HCT116 (cell line): ENCODE measurements around the gene ATP11B. TPM values are rescaled to one million over a fixed set of nuclear protein-coding genes. Genes with fewer than 3 reads are reported as not detected.

Source experiments
- ATAC-seq: fragments of 200-7000 bp; cut with Tn5 transposase; 2 replicates; pipeline ENCODE4 v1.9.1; 2020; ENCODE audit warnings: mild to moderate bottlenecking, moderate library complexity
- BruUV-seq: library from RNA; stranded (reverse); fragments of 400-500 nt; replicated peaks from 2 replicates; lab custom pipeline; 2021; lab: Mats Ljungman, UMichigan
- CTCF ChIA-PET: fragments of 300-600 bp; sonication (Branson Sonifier 250); formaldehyde crosslinking; loops from one replicate; lab custom pipeline; 2021; ENCODE audit warnings: antibody characterized with exemption; lab: Charles Lee
- POLR2A ChIA-PET: fragments of 300-600, 350-600 bp; sonication (Branson Sonifier 250); formaldehyde crosslinking; loops from one replicate; lab custom pipeline; 2021; ENCODE audit warnings: antibody characterized with exemption; lab: Charles Lee
- RAD21 ChIA-PET, 2 experiments: fragments of 300-600 bp; sonication (Branson Sonifier 250); formaldehyde crosslinking; loops; one replicate each; lab custom pipeline; 2023; ENCODE audit warnings: low total read pairs in 2 of 2; ENCODE audit not compliant: uncharacterized antibody in 2 of 2, unreplicated experiment in 2 of 2, low non-redundant PET in 1 of 2; lab: Charles Lee
- DNase-seq: peaks from one replicate; pipeline ENCODE4 v3.0.0-alpha.2; 2010; ENCODE audit warnings: low read depth, low spot score
- H2AFZ ChIP-seq: fragments of 200-600 bp; shearing (Covaris generic), sonication (generic); 2 replicates; pipeline ENCODE4 v1.6.1; 2017; ENCODE audit warnings: low read depth, mixed run types, mixed read lengths, antibody characterized with exemption, low read length; ENCODE audit not compliant: poor library complexity, severe bottlenecking
- H3K27ac ChIP-seq: 2 replicates; pipeline ENCODE4 v1.5.1; 2012; ENCODE audit warnings: low read depth, low read length
- H3K27me3 ChIP-seq: fragments of 200-600 bp; sonication (generic); 2 replicates; pipeline ENCODE4 v1.6.1; 2016; ENCODE audit warnings: mixed run types, low read length, mixed read lengths; ENCODE audit not compliant: insufficient read depth
- H3K36me3 ChIP-seq, 2 experiments: fragments of 200-500 bp in 1 of 2; fragments of 200-600 bp in 1 of 2; sonication (Bioruptor generic) in 1 of 2; sonication (generic) in 1 of 2; 2 replicates each; pipeline versions ENCODE4 v1.5.1 to v1.6.1; 2014 to 2016; ENCODE audit warnings: low read length in 2 of 2, inconsistent platforms in 1 of 2, mixed read lengths in 1 of 2, mixed run types in 1 of 2; ENCODE audit not compliant: insufficient read depth in 2 of 2, control insufficient read depth in 1 of 2
- H3K4me1 ChIP-seq, 2 experiments: fragments of 200-600 bp in 1 of 2; sonication (generic) in 1 of 2; 2 replicates each; pipeline versions ENCODE4 v1.5.1 to v1.6.1; 2012 to 2017; ENCODE audit warnings: low read length in 2 of 2, inconsistent platforms in 1 of 2, mild to moderate bottlenecking in 1 of 2, mixed read lengths in 1 of 2, mixed run types in 1 of 2, moderate library complexity in 1 of 2; ENCODE audit not compliant: insufficient read depth in 2 of 2, control insufficient read depth in 1 of 2
- H3K4me2 ChIP-seq: fragments of 200-600 bp; sonication (generic); 2 replicates; pipeline ENCODE4 v1.6.1; 2017; ENCODE audit warnings: mixed run types, low read length, mixed read lengths
- H3K4me3 ChIP-seq, 2 experiments: fragments of 200-600 bp in 1 of 2; sonication (generic) in 1 of 2; replicated peaks in 1 of 2; 2 replicates each; pipeline ENCODE4 v1.5.1; 2011 to 2016; ENCODE audit warnings: low read length in 2 of 2, control low read depth in 1 of 2, low read depth in 1 of 2, mild to moderate bottlenecking in 1 of 2, mixed read lengths in 1 of 2, mixed run types in 1 of 2
- H3K79me2 ChIP-seq: fragments of 200-600 bp; sonication (generic); 2 replicates; pipeline ENCODE4 v1.6.1; 2017; ENCODE audit warnings: mild to moderate bottlenecking, mixed run types, low read length, moderate library complexity, mixed read lengths; ENCODE audit not compliant: insufficient read depth
- H3K9ac ChIP-seq: fragments of 200-600 bp; sonication (generic); 2 replicates; pipeline ENCODE4 v1.6.1; 2016; ENCODE audit warnings: low read length, mixed read lengths
- H3K9me2 ChIP-seq: fragments of 200-600 bp; sonication (generic), shearing (Covaris generic); 2 replicates; pipeline ENCODE4 v1.6.1; 2017; ENCODE audit warnings: mixed run types, mild to moderate bottlenecking, moderate library complexity; ENCODE audit not compliant: insufficient read depth
- H3K9me3 ChIP-seq, 2 experiments: fragments of 200-500 bp in 1 of 2; fragments of 200-600 bp in 1 of 2; sonication (Bioruptor generic) in 1 of 2; sonication (generic) in 1 of 2; 2 replicates each; pipeline ENCODE4 v1.6.1; 2014 to 2017; ENCODE audit warnings: low read length in 2 of 2, mixed read lengths in 2 of 2, inconsistent platforms in 1 of 2, low read depth in 1 of 2, mild to moderate bottlenecking in 1 of 2, mixed run types in 1 of 2, moderate library complexity in 1 of 2; ENCODE audit not compliant: control insufficient read depth in 1 of 2, insufficient read depth in 1 of 2
- H4K20me1 ChIP-seq: fragments of 200-600 bp; sonication (generic), shearing (Covaris generic); 2 replicates; pipeline ENCODE4 v1.6.1; 2017; ENCODE audit warnings: mixed run types, mild to moderate bottlenecking, moderate library complexity; ENCODE audit not compliant: insufficient read depth
- EGR1 ChIP-seq: IDR thresholded peaks from 2 replicates; pipeline ENCODE4 v1.6.1; 2012; ENCODE audit warnings: low read depth
- ELF1 ChIP-seq: IDR thresholded peaks from 2 replicates; pipeline ENCODE4 v1.6.1; 2012; ENCODE audit warnings: low read depth, borderline replicate concordance
- EZH2phosphoT487 ChIP-seq: fragments of 200-600 bp; IDR thresholded peaks from 2 replicates; pipeline ENCODE4 v1.6.1; 2018; ENCODE audit warnings: antibody characterized with exemption, borderline replicate concordance
- FOSL1 ChIP-seq: IDR thresholded peaks from 2 replicates; pipeline ENCODE4 v1.6.1; 2012; ENCODE audit warnings: low read depth
- POLR2A ChIP-seq: IDR thresholded peaks from 2 replicates; pipeline ENCODE4 v1.7.0; 2011; ENCODE audit warnings: borderline replicate concordance; ENCODE audit not compliant: insufficient read depth, insufficient read length; ENCODE audit errors: extremely low read depth
- POLR2AphosphoS5 ChIP-seq: IDR thresholded peaks from 2 replicates; pipeline ENCODE4 v1.6.1; 2011; ENCODE audit warnings: mild to moderate bottlenecking, low read depth, low read length, moderate library complexity
- RAD21 ChIP-seq: IDR thresholded peaks from 2 replicates; pipeline ENCODE4 v1.6.1; 2012; ENCODE audit warnings: low read depth, mild to moderate bottlenecking
- SP1 ChIP-seq: IDR thresholded peaks from 2 replicates; pipeline ENCODE4 v1.6.1; 2012; ENCODE audit warnings: low read depth
- SRF ChIP-seq: IDR thresholded peaks from 2 replicates; pipeline ENCODE4 v1.6.1; 2012; ENCODE audit warnings: low read depth
- YY1 ChIP-seq: IDR thresholded peaks from 2 replicates; pipeline ENCODE4 v1.6.1; 2011; ENCODE audit warnings: low read length, low read depth, moderate library complexity, mild to moderate bottlenecking; ENCODE audit not compliant: insufficient replicate concordance; ENCODE audit errors: extremely low read depth
- ZNF274 ChIP-seq: fragments of 200-500 bp; sonication (Bioruptor generic); IDR thresholded peaks from 2 replicates; pipeline ENCODE4 v1.6.1; 2014; ENCODE audit warnings: mild to moderate bottlenecking, low read depth, low read length, inconsistent platforms
- intact Hi-C: fragments of 100-400 bp; cut with micrococcal nuclease; formaldehyde crosslinking; loops from 2 replicates; pipeline ENCODE4 v1.10.0; 2022
- total RNA-seq: library from RNA; stranded (reverse); gene quantifications from one replicate; pipeline ENCODE4 v1.2.1, GENCODE V29; 2021; ENCODE audit not compliant: unreplicated experiment
- TF ChIP-seq, protein P1 (sequence below): IDR thresholded peaks from 2 replicates; pipeline ENCODE4 v1.6.1; 2012; ENCODE audit warnings: low read depth
- TF ChIP-seq, protein P2 (sequence below), 3 experiments: fragments of 200-600 bp in 1 of 3; sonication (generic) in 1 of 3; IDR thresholded peaks in 2 of 3; conservative IDR thresholded peaks in 1 of 3; 2 replicates each; pipeline ENCODE4 v1.5.1; 2012 to 2017; ENCODE audit warnings: low read depth in 2 of 3, low read length in 2 of 3, antibody characterized with exemption in 1 of 3, borderline replicate concordance in 1 of 3, control low read depth in 1 of 3, mild to moderate bottlenecking in 1 of 3, mixed read lengths in 1 of 3, mixed run types in 1 of 3, moderate library complexity in 1 of 3; ENCODE audit not compliant: insufficient read depth in 1 of 3

The ATP11B gene
- total RNA-seq, 1 experiment from 2014 or later, result 53.0 TPM

DNA sequence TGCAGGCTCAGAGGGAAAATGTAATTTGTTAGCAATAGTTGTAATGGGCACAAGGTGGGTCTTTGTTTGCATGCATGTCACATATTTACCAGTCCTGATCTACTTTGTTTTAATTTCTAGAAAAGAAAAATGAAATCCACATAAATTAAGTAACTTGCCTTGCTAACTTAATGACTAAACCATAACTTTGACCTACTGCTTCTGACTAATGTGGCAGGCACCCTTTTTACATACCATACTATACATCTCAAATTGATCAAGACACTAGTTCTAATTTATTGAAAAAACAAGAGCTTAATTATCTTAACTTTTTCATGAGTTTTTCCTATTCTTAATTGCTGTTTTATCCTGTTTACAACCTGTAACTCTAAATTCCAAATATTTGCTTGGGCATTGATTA is 93.2 kb downstream of the ATP11B start:
- no peak overlapping the region for H2AFZ ChIP-seq
- BruUV-seq, result no TSS peak
- no peak for ATAC-seq
- H3K79me2 ChIP-seq, result no peaks in the 10 kb centered on the region
- H3K9ac ChIP-seq, result no peak overlapping the region
- ChIA-PET POLR2A (no interaction called here), CTCF (interaction anchor here (1.4 kb wide), 1 partner anchor 173 kb away, joined by 3 read pairs; no protein-coding TSS in a partner anchor), RAD21 (no interaction called here)
- no peak overlapping the region for H3K4me2 ChIP-seq
- no peaks in the 10 kb centered on the region for H3K36me3 ChIP-seq
- H3K27me3 ChIP-seq, result no peaks in the 10 kb centered on the region
- H3K4me1 ChIP-seq, result no peaks in the 10 kb centered on the region
- H3K9me3 ChIP-seq, result no peaks in the 10 kb centered on the region
- H3K27ac ChIP-seq, result no peak overlapping the region
- no peak overlapping the region for H3K4me3 ChIP-seq
- no peak for DNase-seq
- no peak for TF ChIP-seq POLR2AphosphoS5
- H4K20me1 ChIP-seq, result no peaks in the 10 kb centered on the region
- no peaks in the 10 kb centered on the region for H3K9me2 ChIP-seq
- intact Hi-C loops, result no loop called here

DNA sequence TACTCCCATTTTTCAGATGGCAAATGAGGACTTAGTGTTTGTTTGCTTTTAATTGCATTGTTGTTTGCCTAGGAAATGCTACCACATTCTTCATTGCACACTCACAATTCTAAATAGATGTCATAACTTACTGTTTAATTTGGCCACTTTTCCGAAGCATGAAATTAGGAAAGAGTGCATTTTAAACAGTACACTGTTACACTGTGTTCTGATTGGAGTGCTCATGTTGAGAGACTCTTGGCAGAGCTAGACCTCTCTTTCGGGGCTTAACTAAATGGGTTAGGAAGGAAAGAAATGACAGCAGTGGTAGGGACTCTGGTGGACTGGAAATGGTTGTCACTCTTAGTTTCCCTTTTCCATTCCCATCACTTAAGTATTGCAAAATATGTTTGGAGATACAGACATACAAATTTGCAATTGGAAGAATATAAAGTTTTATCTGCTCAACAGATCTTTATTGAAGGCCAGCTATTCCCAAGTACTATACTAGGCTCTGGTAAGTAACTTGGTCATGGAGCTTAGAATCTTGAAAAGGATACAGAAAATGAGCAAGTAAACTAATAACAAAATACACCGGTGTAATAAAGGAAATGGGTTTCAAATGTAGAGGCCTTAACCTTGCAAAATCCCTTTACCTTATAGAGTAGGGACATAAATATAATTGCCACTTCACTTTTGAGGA is 96.8 kb downstream of the ATP11B start:
- H2AFZ ChIP-seq, result no peak overlapping the region
- H3K4me3 ChIP-seq, result no peak overlapping the region
- BruUV-seq, result no TSS peak
- ChIA-PET POLR2A (no interaction called here), CTCF (no interaction called here), RAD21 (no interaction called here)
- no peaks in the 10 kb centered on the region for H3K9me2 ChIP-seq
- intact Hi-C loops, result no loop called here
- H3K9ac ChIP-seq, result no peak overlapping the region
- TF ChIP-seq EGR1 (no peak), SRF (no peak), POLR2A (no peak), SP1 (no peak), ZNF274 (no peak), POLR2AphosphoS5 (no peak), ELF1 (no peak), YY1 (no peak), RAD21 (no peak), EZH2phosphoT487 (no peak), FOSL1 (no peak)
- TF ChIP-seq, protein P1, sequence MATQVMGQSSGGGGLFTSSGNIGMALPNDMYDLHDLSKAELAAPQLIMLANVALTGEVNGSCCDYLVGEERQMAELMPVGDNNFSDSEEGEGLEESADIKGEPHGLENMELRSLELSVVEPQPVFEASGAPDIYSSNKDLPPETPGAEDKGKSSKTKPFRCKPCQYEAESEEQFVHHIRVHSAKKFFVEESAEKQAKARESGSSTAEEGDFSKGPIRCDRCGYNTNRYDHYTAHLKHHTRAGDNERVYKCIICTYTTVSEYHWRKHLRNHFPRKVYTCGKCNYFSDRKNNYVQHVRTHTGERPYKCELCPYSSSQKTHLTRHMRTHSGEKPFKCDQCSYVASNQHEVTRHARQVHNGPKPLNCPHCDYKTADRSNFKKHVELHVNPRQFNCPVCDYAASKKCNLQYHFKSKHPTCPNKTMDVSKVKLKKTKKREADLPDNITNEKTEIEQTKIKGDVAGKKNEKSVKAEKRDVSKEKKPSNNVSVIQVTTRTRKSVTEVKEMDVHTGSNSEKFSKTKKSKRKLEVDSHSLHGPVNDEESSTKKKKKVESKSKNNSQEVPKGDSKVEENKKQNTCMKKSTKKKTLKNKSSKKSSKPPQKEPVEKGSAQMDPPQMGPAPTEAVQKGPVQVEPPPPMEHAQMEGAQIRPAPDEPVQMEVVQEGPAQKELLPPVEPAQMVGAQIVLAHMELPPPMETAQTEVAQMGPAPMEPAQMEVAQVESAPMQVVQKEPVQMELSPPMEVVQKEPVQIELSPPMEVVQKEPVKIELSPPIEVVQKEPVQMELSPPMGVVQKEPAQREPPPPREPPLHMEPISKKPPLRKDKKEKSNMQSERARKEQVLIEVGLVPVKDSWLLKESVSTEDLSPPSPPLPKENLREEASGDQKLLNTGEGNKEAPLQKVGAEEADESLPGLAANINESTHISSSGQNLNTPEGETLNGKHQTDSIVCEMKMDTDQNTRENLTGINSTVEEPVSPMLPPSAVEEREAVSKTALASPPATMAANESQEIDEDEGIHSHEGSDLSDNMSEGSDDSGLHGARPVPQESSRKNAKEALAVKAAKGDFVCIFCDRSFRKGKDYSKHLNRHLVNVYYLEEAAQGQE, result no peak
- TF ChIP-seq, protein P2, sequence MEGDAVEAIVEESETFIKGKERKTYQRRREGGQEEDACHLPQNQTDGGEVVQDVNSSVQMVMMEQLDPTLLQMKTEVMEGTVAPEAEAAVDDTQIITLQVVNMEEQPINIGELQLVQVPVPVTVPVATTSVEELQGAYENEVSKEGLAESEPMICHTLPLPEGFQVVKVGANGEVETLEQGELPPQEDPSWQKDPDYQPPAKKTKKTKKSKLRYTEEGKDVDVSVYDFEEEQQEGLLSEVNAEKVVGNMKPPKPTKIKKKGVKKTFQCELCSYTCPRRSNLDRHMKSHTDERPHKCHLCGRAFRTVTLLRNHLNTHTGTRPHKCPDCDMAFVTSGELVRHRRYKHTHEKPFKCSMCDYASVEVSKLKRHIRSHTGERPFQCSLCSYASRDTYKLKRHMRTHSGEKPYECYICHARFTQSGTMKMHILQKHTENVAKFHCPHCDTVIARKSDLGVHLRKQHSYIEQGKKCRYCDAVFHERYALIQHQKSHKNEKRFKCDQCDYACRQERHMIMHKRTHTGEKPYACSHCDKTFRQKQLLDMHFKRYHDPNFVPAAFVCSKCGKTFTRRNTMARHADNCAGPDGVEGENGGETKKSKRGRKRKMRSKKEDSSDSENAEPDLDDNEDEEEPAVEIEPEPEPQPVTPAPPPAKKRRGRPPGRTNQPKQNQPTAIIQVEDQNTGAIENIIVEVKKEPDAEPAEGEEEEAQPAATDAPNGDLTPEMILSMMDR (IDR thresholded peaks at IDR 0.05 in 2 of 3, conservative IDR thresholded peaks at IDR 0.05 in 1 of 3; ENCODE audit: borderline replicate concordance in 1 of 3, insufficient read depth in 1 of 3, low read depth in 2 of 3, low read length in 2 of 3), result no peak
- H4K20me1 ChIP-seq, result no peaks in the 10 kb centered on the region
- no peak overlapping the region for H3K4me2 ChIP-seq
- DNase-seq (no peak), ATAC-seq (no peak)
- no peaks in the 10 kb centered on the region for H3K36me3 ChIP-seq
- H3K27me3 ChIP-seq, result no peaks in the 10 kb centered on the region
- H3K9me3 ChIP-seq, result no peaks in the 10 kb centered on the region
- no peak overlapping the region for H3K27ac ChIP-seq
- no peaks in the 10 kb centered on the region for H3K79me2 ChIP-seq
- no peaks in the 10 kb centered on the region for H3K4me1 ChIP-seq
